IPS-15b (cell line): Measurements from ENCODE around the gene NALCN.

Experiments
- H3K27me3 ChIP-seq: one replicate; pipeline ENCODE4 v1.6.1; 2013; ENCODE audit warnings: low read length; ENCODE audit not compliant: control insufficient read depth, insufficient read depth
- H3K36me3 ChIP-seq: one replicate; pipeline ENCODE4 v1.6.1; 2013; ENCODE audit warnings: low read length; ENCODE audit not compliant: control insufficient read depth, insufficient read depth
- H3K4me1 ChIP-seq: one replicate; pipeline ENCODE4 v1.6.1; 2013; ENCODE audit warnings: mild to moderate bottlenecking, low read length; ENCODE audit not compliant: control insufficient read depth, insufficient read depth
- H3K4me3 ChIP-seq: one replicate; pipeline ENCODE4 v1.5.1; 2013; ENCODE audit warnings: low read depth, low read length
- H3K9ac ChIP-seq: one replicate; pipeline ENCODE4 v1.6.1; 2013; ENCODE audit warnings: low read depth, mild to moderate bottlenecking, low read length
- H3K9me3 ChIP-seq: one replicate; pipeline ENCODE4 v1.6.1; 2013; ENCODE audit warnings: mild to moderate bottlenecking, low read length; ENCODE audit not compliant: control insufficient read depth, insufficient read depth

The NALCN gene

DNA sequence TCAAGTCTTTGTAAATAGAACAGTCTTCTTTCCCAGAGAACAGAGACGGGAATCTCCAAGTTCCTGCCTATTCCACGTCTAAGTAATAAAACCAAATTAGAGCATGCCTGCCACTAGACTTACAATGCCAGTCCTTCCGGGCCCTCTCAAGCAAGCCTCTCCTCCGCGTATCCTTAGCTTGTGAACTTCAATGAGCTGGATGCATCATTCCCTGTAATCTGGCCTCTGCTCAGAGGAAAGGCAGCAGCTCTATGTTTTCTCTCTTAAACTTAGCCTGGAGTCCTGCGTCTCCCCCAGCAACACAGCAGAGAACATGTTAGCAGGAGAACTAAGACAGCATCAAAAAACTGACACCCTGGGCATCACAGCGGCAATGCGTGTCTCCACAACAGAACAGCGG is 8.2 kb downstream of the NALCN start:
- Histone ChIP-seq H3K9me3 (no peaks in the 10 kb centered on the region), H3K4me1 (no peaks in the 10 kb centered on the region), H3K9ac (no peak overlapping the region), H3K36me3 (no peaks in the 10 kb centered on the region), H3K4me3 (no peak overlapping the region), H3K27me3 (no peaks in the 10 kb centered on the region)

DNA sequence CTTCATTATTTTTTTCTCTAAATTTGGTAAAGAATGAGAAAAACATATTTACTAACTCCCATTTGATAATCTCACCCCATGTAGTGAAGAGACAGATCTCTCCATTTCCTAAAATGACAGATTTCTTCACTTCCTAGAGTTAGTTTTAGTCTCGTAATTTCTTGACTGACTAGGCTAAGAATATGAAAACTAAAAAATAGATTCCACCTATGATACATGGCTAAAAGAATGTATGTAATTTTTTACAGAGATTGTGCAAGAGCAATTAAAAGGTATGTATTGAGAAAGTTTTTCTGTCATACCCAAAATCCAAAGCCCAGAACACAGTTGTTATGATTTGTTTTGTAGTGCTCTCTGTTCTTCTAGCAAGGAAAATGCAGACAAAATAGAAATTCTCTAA is 9.5 kb downstream of the NALCN start:
- H3K9ac ChIP-seq, result no peak overlapping the region
- no peaks in the 10 kb centered on the region for H3K9me3 ChIP-seq
- no peak overlapping the region for H3K4me3 ChIP-seq
- no peaks in the 10 kb centered on the region for H3K36me3 ChIP-seq
- H3K4me1 ChIP-seq, result no peaks in the 10 kb centered on the region
- no peaks in the 10 kb centered on the region for H3K27me3 ChIP-seq

GRCh38 chr13:101401196-101401595 is 15.1 kb downstream of the NALCN start:
- no peaks in the 10 kb centered on the region for H3K4me1 ChIP-seq

DNA sequence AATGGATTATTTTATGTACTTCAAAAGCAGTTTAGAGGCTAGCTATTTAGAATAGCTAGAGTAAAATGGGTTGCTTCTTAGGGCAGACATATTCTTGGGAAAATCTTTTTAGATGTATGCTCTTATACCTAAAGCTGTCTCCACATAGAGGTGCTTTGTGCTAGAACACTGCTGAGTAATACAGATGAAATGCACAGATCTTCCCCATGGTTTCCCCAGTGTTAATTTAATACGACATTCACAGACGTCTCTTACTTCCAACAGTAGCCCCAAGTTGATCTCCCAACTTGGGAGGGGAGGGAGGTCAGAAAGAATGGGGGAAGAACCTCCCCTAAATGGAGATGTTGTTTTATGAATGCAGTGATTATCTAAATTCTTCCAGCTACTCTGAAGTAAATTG is 16.9 kb downstream of the NALCN start:
- Histone ChIP-seq H3K27me3 (no peaks in the 10 kb centered on the region), H3K9me3 (no peaks in the 10 kb centered on the region)

More at GRCh38 chr13:101401196-101401595, 15.1 kb downstream of the NALCN start:
- no peaks in the 10 kb centered on the region for H3K27me3 ChIP-seq
- no peak overlapping the region for H3K4me3 ChIP-seq
- no peak overlapping the region for H3K9ac ChIP-seq
- H3K36me3 ChIP-seq, result no peaks in the 10 kb centered on the region
- no peaks in the 10 kb centered on the region for H3K9me3 ChIP-seq

GRCh38 chr13:101398920-101399319 is 17.4 kb downstream of the NALCN start:
- H3K4me3 ChIP-seq, result no peak overlapping the region
- no peaks in the 10 kb centered on the region for H3K27me3 ChIP-seq
- H3K36me3 ChIP-seq, result no peaks in the 10 kb centered on the region
- H3K9ac ChIP-seq, result no peak overlapping the region
- no peaks in the 10 kb centered on the region for H3K4me1 ChIP-seq
- H3K9me3 ChIP-seq, result no peaks in the 10 kb centered on the region

More for the DNA sequence above, 16.9 kb downstream of the NALCN start:
- Histone ChIP-seq H3K4me3 (no peak overlapping the region), H3K9ac (no peak overlapping the region), H3K36me3 (no peaks in the 10 kb centered on the region), H3K4me1 (no peaks in the 10 kb centered on the region)

- Histone ChIP-seq H3K36me3 (no peaks in the 10 kb centered on the region), H3K27me3 (no peaks in the 10 kb centered on the region), H3K9me3 (no peaks in the 10 kb centered on the region), H3K4me3 (no peak overlapping the region), H3K4me1 (no peaks in the 10 kb centered on the region), H3K9ac (no peak overlapping the region)
Observed at GRCh38 chr13:101398191-101398590, 18.1 kb downstream of the NALCN start.

GRCh38 chr13:101397742-101398141 is 18.6 kb downstream of the NALCN start:
- no peaks in the 10 kb centered on the region for H3K9me3 ChIP-seq
- H3K4me3 ChIP-seq, result no peak overlapping the region
- H3K36me3 ChIP-seq, result no peaks in the 10 kb centered on the region
- no peak overlapping the region for H3K9ac ChIP-seq
- H3K27me3 ChIP-seq, result no peaks in the 10 kb centered on the region
- H3K4me1 ChIP-seq, result no peaks in the 10 kb centered on the region

- H3K4me1 ChIP-seq, result no peaks in the 10 kb centered on the region
- H3K9me3 ChIP-seq, result no peaks in the 10 kb centered on the region
- no peaks in the 10 kb centered on the region for H3K27me3 ChIP-seq
- no peaks in the 10 kb centered on the region for H3K36me3 ChIP-seq
- no peak overlapping the region for H3K4me3 ChIP-seq
- no peak overlapping the region for H3K9ac ChIP-seq
Observed at GRCh38 chr13:101394605-101395004, 21.7 kb downstream of the NALCN start.

GRCh38 chr13:101393140-101393539 is 23.2 kb downstream of the NALCN start:
- no peak overlapping the region for H3K4me3 ChIP-seq
- no peaks in the 10 kb centered on the region for H3K27me3 ChIP-seq
- no peaks in the 10 kb centered on the region for H3K36me3 ChIP-seq
- H3K4me1 ChIP-seq, result no peaks in the 10 kb centered on the region
- no peaks in the 10 kb centered on the region for H3K9me3 ChIP-seq
- H3K9ac ChIP-seq, result no peak overlapping the region

GRCh38 chr13:101390461-101390860 is 25.8 kb downstream of the NALCN start:
- Histone ChIP-seq H3K4me3 (no peak overlapping the region), H3K36me3 (no peaks in the 10 kb centered on the region), H3K27me3 (no peaks in the 10 kb centered on the region), H3K4me1 (no peaks in the 10 kb centered on the region), H3K9me3 (no peaks in the 10 kb centered on the region), H3K9ac (no peak overlapping the region)

DNA sequence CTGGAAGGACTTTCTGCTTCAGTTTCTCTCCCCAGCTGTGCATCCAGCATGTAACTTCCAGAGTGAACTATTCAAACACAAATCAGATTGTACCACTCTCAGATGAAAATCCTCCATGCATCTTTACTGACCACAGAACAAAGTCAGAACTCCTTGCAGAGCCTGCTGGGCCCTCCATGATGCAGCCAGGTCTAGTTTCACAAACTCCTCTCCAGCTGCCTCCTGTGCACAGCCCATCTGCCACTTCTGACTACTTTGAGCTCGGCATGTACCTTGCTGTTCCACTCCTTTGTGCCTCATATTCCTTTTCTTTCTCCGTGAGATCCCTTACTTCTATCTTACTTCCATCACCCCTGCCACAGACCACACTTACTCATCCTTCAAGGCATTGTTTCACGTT is 31.4 kb downstream of the NALCN start:
- H3K4me3 ChIP-seq, result no peak overlapping the region
- peaks cover 15% of the 10 kb centered on the region for H3K4me1 ChIP-seq
- no peak overlapping the region for H3K9ac ChIP-seq
- H3K27me3 ChIP-seq, result no peaks in the 10 kb centered on the region
- H3K9me3 ChIP-seq, result no peaks in the 10 kb centered on the region
- H3K36me3 ChIP-seq, result no peaks in the 10 kb centered on the region

- Histone ChIP-seq H3K36me3 (no peaks in the 10 kb centered on the region), H3K4me3 (no peak overlapping the region), H3K4me1 (peaks cover 15% of the 10 kb centered on the region), H3K9ac (no peak overlapping the region), H3K27me3 (no peaks in the 10 kb centered on the region), H3K9me3 (no peaks in the 10 kb centered on the region)
Observed at GRCh38 chr13:101383595-101383994, 32.7 kb downstream of the NALCN start.

GRCh38 chr13:101382701-101383100 is 33.6 kb downstream of the NALCN start:
- H3K27me3 ChIP-seq, result no peaks in the 10 kb centered on the region
- H3K36me3 ChIP-seq, result no peaks in the 10 kb centered on the region
- no peak overlapping the region for H3K4me3 ChIP-seq
- no peak overlapping the region for H3K9ac ChIP-seq
- no peaks in the 10 kb centered on the region for H3K9me3 ChIP-seq
- H3K4me1 ChIP-seq, result peaks cover 15% of the 10 kb centered on the region
